Osteocyte (in vitro differentiated cells): ENCODE results near the gene ING5. TPM values are rescaled to one million over a fixed set of nuclear protein-coding genes. Genes with fewer than 3 reads are reported as not detected.
A peak's percentile ranks its signal among the peaks of the same experiment; 100 is the strongest.

Source experiments
- DNase-seq: peaks from one replicate; pipeline ENCODE4 v3.0.0; 2021; ENCODE audit warnings: mixed read lengths; ENCODE audit not compliant: unreplicated experiment; ENCODE audit errors: extremely low spot score
- H3K27ac Mint-ChIP-seq: one replicate; pipeline ENCODE4 v1.8.0; 2021; ENCODE audit warnings: mild to moderate bottlenecking, mixed read lengths; ENCODE audit not compliant: unreplicated experiment
- H3K27me3 Mint-ChIP-seq: one replicate; pipeline ENCODE4 v1.8.0; 2021; ENCODE audit warnings: mixed read lengths; ENCODE audit not compliant: unreplicated experiment
- H3K36me3 Mint-ChIP-seq: one replicate; pipeline ENCODE4 v1.8.0; 2021; ENCODE audit warnings: mixed read lengths; ENCODE audit not compliant: unreplicated experiment
- H3K4me1 Mint-ChIP-seq: one replicate; pipeline ENCODE4 v1.8.0; 2021; ENCODE audit warnings: mixed read lengths; ENCODE audit not compliant: unreplicated experiment
- H3K4me3 Mint-ChIP-seq: one replicate; pipeline ENCODE4 v1.8.0; 2021; ENCODE audit warnings: mild to moderate bottlenecking, moderate library complexity, mixed read lengths; ENCODE audit not compliant: unreplicated experiment
- H3K9me3 Mint-ChIP-seq: one replicate; pipeline ENCODE4 v1.8.0; 2021; ENCODE audit warnings: mixed read lengths; ENCODE audit not compliant: unreplicated experiment
- CTCF ChIP-seq: fragments of 200-600 bp; sonication (generic); IDR thresholded peaks from 2 replicates; pipeline ENCODE4 v1.5.0; 2021; ENCODE audit warnings: antibody characterized with exemption, mild to moderate bottlenecking, moderate library complexity
- long read RNA-seq: library from polyadenylated mRNA; unstranded; transcript quantifications from one replicate; pipeline ENCODE4 v2.0.0, GENCODE V29; 2021
- total RNA-seq: library from RNA; stranded (reverse); gene quantifications from 2 replicates; pipeline ENCODE4 v1.2.1, GENCODE V29; 2021

ING5 gene
- 29.4 and 32.0 TPM in 2 replicates for total RNA-seq
- long read RNA-seq, partial matches to known transcripts: 1 of 4 reads
- long read RNA-seq, other reads (novel, unspliced or antisense): 2 of 4 reads

- no peaks in the 10 kb centered on the region for H3K27me3 Mint-ChIP-seq
- peak within 1 kb of the TSS; percentile 86 for H3K27ac Mint-ChIP-seq
- H3K9me3 Mint-ChIP-seq: peaks cover 5% of the 10 kb centered on the region
- DNase-seq: peak; percentile 99
- H3K4me1 Mint-ChIP-seq: peaks cover 15% of the 10 kb centered on the region
- H3K4me3 Mint-ChIP-seq: peak within 1 kb of the TSS; percentile 87
- peaks cover 11% of the 10 kb centered on the region for H3K36me3 Mint-ChIP-seq
- no peak for TF ChIP-seq CTCF
Measured at GRCh38 chr2:241701399-241702154, at the start of gene ING5. Gene ING5 (plus strand): TSS chr2:241702039. CDS start chr2:241702066, 27 bp downstream.

- DNase-seq: no peak
- Mint-ChIP-seq H3K36me3 (peaks cover 30% of the 10 kb centered on the region), H3K27ac (no peak overlapping the region), H3K4me3 (no peak overlapping the region), H3K4me1 (no peaks in the 10 kb centered on the region), H3K27me3 (no peaks in the 10 kb centered on the region), H3K9me3 (no peaks in the 10 kb centered on the region)
- no peak for TF ChIP-seq CTCF
Measured at GRCh38 chr2:241652142-241652541, 49.7 kb upstream of the ING5 start.

GRCh38 chr2:241652722-241653121 lies 49.1 kb upstream of the ING5 start:
- Mint-ChIP-seq H3K27ac (no peak overlapping the region), H3K36me3 (peaks cover 36% of the 10 kb centered on the region), H3K4me3 (no peak overlapping the region), H3K27me3 (no peaks in the 10 kb centered on the region), H3K9me3 (no peaks in the 10 kb centered on the region), H3K4me1 (no peaks in the 10 kb centered on the region)
- TF ChIP-seq CTCF: no peak
- DNase-seq: no peak

GRCh38 chr2:241653210-241653750 lies 48.6 kb upstream of the ING5 start:
- no peaks in the 10 kb centered on the region for H3K4me1 Mint-ChIP-seq
- peaks cover 39% of the 10 kb centered on the region for H3K36me3 Mint-ChIP-seq
- DNase-seq: no peak
- TF ChIP-seq CTCF: no peak
- H3K4me3 Mint-ChIP-seq: no peak overlapping the region
- no peak overlapping the region for H3K27ac Mint-ChIP-seq
- no peaks in the 10 kb centered on the region for H3K9me3 Mint-ChIP-seq
- H3K27me3 Mint-ChIP-seq: no peaks in the 10 kb centered on the region

GRCh38 chr2:241654551-241654950 lies 47.3 kb upstream of the ING5 start:
- DNase-seq: no peak
- no peaks in the 10 kb centered on the region for H3K9me3 Mint-ChIP-seq
- H3K4me1 Mint-ChIP-seq: no peaks in the 10 kb centered on the region
- H3K27ac Mint-ChIP-seq: no peak overlapping the region
- peaks cover 43% of the 10 kb centered on the region for H3K36me3 Mint-ChIP-seq
- no peak for TF ChIP-seq CTCF
- no peaks in the 10 kb centered on the region for H3K27me3 Mint-ChIP-seq
- H3K4me3 Mint-ChIP-seq: no peak overlapping the region
